ENCODE measurements around the gene HPS4.

DNA sequence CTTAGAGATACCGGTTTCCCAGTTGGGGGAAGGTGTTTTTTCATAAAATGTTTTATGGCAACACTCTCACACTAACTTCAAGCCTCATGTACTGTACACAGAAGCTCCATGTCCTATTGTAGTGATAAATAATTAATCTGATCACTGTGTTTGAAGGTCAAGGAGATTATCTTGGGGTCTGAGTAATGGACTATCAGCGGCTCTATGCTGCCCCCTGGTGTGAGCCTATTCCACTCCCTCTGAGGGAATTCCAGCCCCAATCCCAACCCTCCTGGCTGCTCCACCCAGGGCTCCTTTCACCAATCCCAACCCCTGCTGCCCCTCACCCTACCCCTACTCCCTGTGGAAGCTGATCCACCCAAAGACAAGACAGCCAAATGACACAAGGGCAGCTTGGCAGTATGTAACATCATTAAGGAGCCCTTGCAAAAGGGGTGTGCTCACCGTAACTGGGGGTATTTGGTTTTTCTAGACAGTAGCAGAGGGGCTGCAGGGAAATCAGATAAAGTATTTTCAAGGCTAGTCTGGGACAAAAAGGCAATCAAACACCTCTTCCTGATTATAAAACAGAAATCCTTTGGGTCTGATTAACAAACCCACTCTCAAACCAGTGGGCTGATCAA, 22.3 kb downstream of the HPS4 start:
- TF ChIP-seq, protein P1, sequence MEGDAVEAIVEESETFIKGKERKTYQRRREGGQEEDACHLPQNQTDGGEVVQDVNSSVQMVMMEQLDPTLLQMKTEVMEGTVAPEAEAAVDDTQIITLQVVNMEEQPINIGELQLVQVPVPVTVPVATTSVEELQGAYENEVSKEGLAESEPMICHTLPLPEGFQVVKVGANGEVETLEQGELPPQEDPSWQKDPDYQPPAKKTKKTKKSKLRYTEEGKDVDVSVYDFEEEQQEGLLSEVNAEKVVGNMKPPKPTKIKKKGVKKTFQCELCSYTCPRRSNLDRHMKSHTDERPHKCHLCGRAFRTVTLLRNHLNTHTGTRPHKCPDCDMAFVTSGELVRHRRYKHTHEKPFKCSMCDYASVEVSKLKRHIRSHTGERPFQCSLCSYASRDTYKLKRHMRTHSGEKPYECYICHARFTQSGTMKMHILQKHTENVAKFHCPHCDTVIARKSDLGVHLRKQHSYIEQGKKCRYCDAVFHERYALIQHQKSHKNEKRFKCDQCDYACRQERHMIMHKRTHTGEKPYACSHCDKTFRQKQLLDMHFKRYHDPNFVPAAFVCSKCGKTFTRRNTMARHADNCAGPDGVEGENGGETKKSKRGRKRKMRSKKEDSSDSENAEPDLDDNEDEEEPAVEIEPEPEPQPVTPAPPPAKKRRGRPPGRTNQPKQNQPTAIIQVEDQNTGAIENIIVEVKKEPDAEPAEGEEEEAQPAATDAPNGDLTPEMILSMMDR (IDR thresholded peaks at IDR 0.05) = peak; percentile 85
- no peak for TF ChIP-seq ZFX (IDR thresholded peaks at IDR 0.05; ENCODE audit: borderline replicate concordance)
